Panc1 (cell line): ENCODE results near the gene KCNH3. TPM values are rescaled to one million over a fixed set of nuclear protein-coding genes. Genes with fewer than 3 reads are reported as not detected.

ENCODE experiments used
- ATAC-seq: fragments of 200-7000 bp; cut with Tn5 transposase; 2 replicates; pipeline ENCODE4 v1.9.1; 2020; ENCODE audit warnings: mild to moderate bottlenecking, moderate library complexity
- BruUV-seq: library from RNA; stranded (reverse); fragments of 400-500 nt; replicated peaks from 2 replicates; lab custom pipeline; 2021; lab: Mats Ljungman, UMichigan
- CTCF ChIA-PET: fragments of 300-600 bp; sonication (Branson Sonifier 250); formaldehyde crosslinking; loops from one replicate; lab custom pipeline; 2022; ENCODE audit warnings: antibody characterized with exemption; lab: Charles Lee
- POLR2A ChIA-PET: fragments of 300-600 bp; sonication (Branson Sonifier 250); formaldehyde crosslinking; loops from one replicate; lab custom pipeline; 2022; ENCODE audit warnings: antibody characterized with exemption; lab: Charles Lee
- DNase-seq: peaks from one replicate; pipeline ENCODE4 v3.0.0-alpha.2; 2010; ENCODE audit warnings: low read depth, low spot score
- H3K27ac ChIP-seq: 2 replicates; pipeline ENCODE4 v1.5.1; 2011; ENCODE audit warnings: mild to moderate bottlenecking, low read length, inconsistent platforms
- H3K27me3 ChIP-seq: fragments of 200-500 bp; sonication (Bioruptor generic); 2 replicates; pipeline ENCODE4 v1.6.0; 2014; ENCODE audit warnings: low read length, inconsistent platforms; ENCODE audit not compliant: control insufficient read depth, insufficient read depth
- H3K36me3 ChIP-seq: fragments of 200-500 bp; sonication (Bioruptor generic); 2 replicates; pipeline ENCODE4 v1.5.1; 2014; ENCODE audit warnings: inconsistent platforms, mild to moderate bottlenecking, low read length, moderate library complexity; ENCODE audit not compliant: control insufficient read depth, insufficient read depth
- H3K4me1 ChIP-seq: 2 replicates; pipeline ENCODE4 v1.5.1; 2011; ENCODE audit warnings: inconsistent platforms, mild to moderate bottlenecking, low read length, moderate library complexity; ENCODE audit not compliant: control insufficient read depth, insufficient read depth
- H3K4me3 ChIP-seq, 2 experiments: 2 replicates each; pipeline ENCODE4 v1.5.1; 2011 to 2012; ENCODE audit warnings: low read depth in 2 of 2, low read length in 2 of 2, mild to moderate bottlenecking in 2 of 2, inconsistent platforms in 1 of 2, moderate library complexity in 1 of 2
- H3K9me3 ChIP-seq: fragments of 200-500 bp; sonication (Bioruptor generic); 2 replicates; pipeline ENCODE4 v1.5.1; 2014; ENCODE audit warnings: low read depth, mild to moderate bottlenecking, inconsistent platforms, low read length, moderate library complexity; ENCODE audit not compliant: control insufficient read depth, insufficient read depth
- CTCF ChIP-seq: fragments of 450-650 bp; IDR thresholded peaks from 2 replicates; pipeline ENCODE4 v1.5.1; 2017; ENCODE audit warnings: mild to moderate bottlenecking
- POLR2AphosphoS5 ChIP-seq: IDR thresholded peaks from 2 replicates; pipeline ENCODE4 v1.6.1; 2012; ENCODE audit warnings: mild to moderate bottlenecking, low read depth, low read length, moderate library complexity
- REST ChIP-seq, 2 experiments: IDR thresholded peaks; 2 replicates each; pipeline ENCODE4 v1.6.1; 2011 to 2012; ENCODE audit warnings: low read depth in 2 of 2, control low read depth in 1 of 2, low read length in 1 of 2, mild to moderate bottlenecking in 1 of 2, moderate library complexity in 1 of 2; ENCODE audit not compliant: insufficient read depth in 1 of 2
- SIN3A ChIP-seq: IDR thresholded peaks from 2 replicates; pipeline ENCODE4 v1.6.1; 2012; ENCODE audit warnings: low read depth, mild to moderate bottlenecking, low read length, moderate library complexity, borderline replicate concordance; ENCODE audit not compliant: insufficient read depth
- TCF7L2 ChIP-seq: IDR thresholded peaks from 2 replicates; pipeline ENCODE4 v1.6.1; 2011; ENCODE audit warnings: mild to moderate bottlenecking, low read depth, low read length, inconsistent platforms
- in situ Hi-C: cut with HindIII; loops from 2 replicates; pipeline ENCODE4 v1.10.0; 2016; ENCODE audit warnings: low sequenced_read_pairs, low pct_unique_long_range_greater_than_20kb
- intact Hi-C: fragments of 100-400 bp; cut with micrococcal nuclease; formaldehyde crosslinking; loops from one replicate; pipeline ENCODE4 v1.10.0; 2022; ENCODE audit not compliant: unreplicated experiment
- total RNA-seq: library from RNA; stranded (reverse); gene quantifications from one replicate; pipeline ENCODE4 v1.2.1, GENCODE V29; 2021; ENCODE audit not compliant: unreplicated experiment

KCNH3 gene
- total RNA-seq, 1 experiment from 2014 or later, result 0.64 TPM

- no peak for ATAC-seq
- peaks cover 7% of the 10 kb centered on the region; the same call in 1 of the 2 replicates for H3K27me3 ChIP-seq
- H3K36me3 ChIP-seq, result no peaks in the 10 kb centered on the region
- no TSS peak for BruUV-seq
- no peak for DNase-seq
- intact Hi-C loops (no loop called here), in situ Hi-C loops (no loop called here)
- H3K4me1 ChIP-seq, result peaks cover 4% of the 10 kb centered on the region
- CTCF ChIA-PET, result interaction anchor here (0.6 to 0.7 kb wide), 2 partner anchors 192 to 194 kb away, joined by 3 to 4 read pairs; no protein-coding TSS in a partner anchor
- H3K27ac ChIP-seq, result no peak overlapping the region
- no peaks in the 10 kb centered on the region for H3K9me3 ChIP-seq
- no peak for TF ChIP-seq CTCF
- TF ChIP-seq REST (IDR thresholded peaks at IDR 0.05; ENCODE audit: insufficient read depth in 1 of 2, low read depth in 2 of 2, low read length in 1 of 2), result no peak
- TF ChIP-seq TCF7L2, result no peak
- TF ChIP-seq POLR2AphosphoS5, result no peak
- TF ChIP-seq SIN3A, result no peak
- POLR2A ChIA-PET, result no interaction called here
- H3K4me3 ChIP-seq, result no peak overlapping the region
Measured at GRCh38 chr12:49541911-49542505, 3.2 kb downstream of the KCNH3 start.

- CTCF ChIA-PET, result interaction anchor here (0.6 to 0.7 kb wide), 2 partner anchors 192 to 195 kb away, joined by 3 to 4 read pairs; no protein-coding TSS in a partner anchor
- in situ Hi-C loops, result no loop called here
- H3K27ac ChIP-seq, result no peak overlapping the region
- ATAC-seq, result no peak
- intact Hi-C loops, result no loop called here
- H3K4me3 ChIP-seq, result no peak overlapping the region
- DNase-seq, result no peak
- no TSS peak for BruUV-seq
- POLR2A ChIA-PET, result no interaction called here
- no peaks in the 10 kb centered on the region for H3K9me3 ChIP-seq
- no peaks in the 10 kb centered on the region for H3K36me3 ChIP-seq
- peaks cover under 1% of the 10 kb centered on the region for H3K4me1 ChIP-seq
- H3K27me3 ChIP-seq, result peaks cover 3% of the 10 kb centered on the region; the same call in 1 of the 2 replicates
- TF ChIP-seq POLR2AphosphoS5 (no peak), CTCF (no peak), SIN3A (no peak), TCF7L2 (no peak), REST (IDR thresholded peaks at IDR 0.05; ENCODE audit: insufficient read depth in 1 of 2, low read depth in 2 of 2, low read length in 1 of 2) (no peak)
Measured at GRCh38 chr12:49542592-49543160, 3.8 kb downstream of the KCNH3 start.
